HepG2 (cell line): ENCODE measurements around the gene ID3. TPM values are rescaled to one million over a fixed set of nuclear protein-coding genes. Genes with fewer than 3 reads are reported as not detected.

ENCODE experiments used
- ARNTL ChIP-seq: sonication (generic); formaldehyde crosslinking; IDR thresholded peaks from 2 replicates; pipeline ENCODE4 v1.4.0; 2020; ENCODE audit warnings: mild to moderate bottlenecking, missing genetic modification reagents
- ATF3 ChIP-seq: sonication (generic); formaldehyde crosslinking; IDR thresholded peaks from 2 replicates; pipeline ENCODE4 v1.4.0; 2020; ENCODE audit warnings: missing genetic modification reagents
- ATF7 ChIP-seq, 2 experiments: fragments of 450-650 bp in 1 of 2; sonication (generic) in 1 of 2; formaldehyde crosslinking in 1 of 2; IDR thresholded peaks; 2 replicates each; pipeline versions ENCODE4 v1.4.0 to v1.6.1; 2016 to 2020; ENCODE audit warnings: antibody characterized with exemption in 1 of 2, mild to moderate bottlenecking in 1 of 2, missing genetic modification reagents in 1 of 2
- BHLHE40 ChIP-seq: IDR thresholded peaks from 2 replicates; pipeline ENCODE4 v1.6.1; 2011; ENCODE audit warnings: low read length, improper control_type of control experiment
- BORCS8-MEF2B ChIP-seq: sonication (generic); formaldehyde crosslinking; IDR thresholded peaks from 2 replicates; pipeline ENCODE4 v1.8.0; 2022; ENCODE audit warnings: mild to moderate bottlenecking, missing genetic modification reagents
- CEBPG ChIP-seq: IDR thresholded peaks from 2 replicates; pipeline ENCODE4 v1.6.1; 2016
- E2F2 ChIP-seq: sonication (generic); formaldehyde crosslinking; IDR thresholded peaks from 2 replicates; pipeline ENCODE4 v1.4.0; 2020; ENCODE audit warnings: missing genetic modification reagents, borderline replicate concordance
- ETV5 ChIP-seq: IDR thresholded peaks from 2 replicates; pipeline ENCODE4 v1.6.1; 2018; ENCODE audit warnings: missing biosample characterization, missing genetic modification reagents, inconsistent platforms, borderline replicate concordance
- GLI4 ChIP-seq: sonication (generic); formaldehyde crosslinking; IDR thresholded peaks from 2 replicates; pipeline ENCODE4 v1.5.1; 2020; ENCODE audit warnings: missing genetic modification reagents, mild to moderate bottlenecking, moderate library complexity, borderline replicate concordance
- GTF2F1 ChIP-seq: fragments of 150-350 bp; IDR thresholded peaks from 2 replicates; pipeline ENCODE4 v1.6.1; 2014; ENCODE audit warnings: low read length
- GTF3A ChIP-seq: sonication (generic); formaldehyde crosslinking; conservative IDR thresholded peaks from 2 replicates; pipeline ENCODE4 v1.4.0; 2020; ENCODE audit warnings: mild to moderate bottlenecking, missing genetic modification reagents
- HMG20A ChIP-seq: IDR thresholded peaks from 2 replicates; pipeline ENCODE4 v1.6.1; 2016; ENCODE audit warnings: borderline replicate concordance
- KAT2B ChIP-seq: fragments of 150-350 bp; IDR thresholded peaks from 2 replicates; pipeline ENCODE4 v1.6.1; 2014; ENCODE audit warnings: low read depth, low read length, borderline replicate concordance
- PLSCR1 ChIP-seq: sonication (generic); formaldehyde crosslinking; IDR thresholded peaks from 2 replicates; pipeline ENCODE4 v1.5.0; 2020; ENCODE audit warnings: missing genetic modification reagents, mild to moderate bottlenecking, borderline replicate concordance
- PTBP1 ChIP-seq: fragments of 200-400 bp; formaldehyde crosslinking; IDR thresholded peaks from 2 replicates; pipeline ENCODE4 v1.6.1; 2018; ENCODE audit warnings: low read length, low read depth; ENCODE audit not compliant: poor library complexity, severe bottlenecking
- RAD21 ChIP-seq: fragments of 450-650 bp; formaldehyde crosslinking; IDR thresholded peaks from 2 replicates; pipeline ENCODE4 v1.5.0; 2020; ENCODE audit warnings: mild to moderate bottlenecking
- SNAPC5 ChIP-seq: sonication (generic); formaldehyde crosslinking; IDR thresholded peaks from 2 replicates; pipeline ENCODE4 v1.8.1; 2023; ENCODE audit warnings: mild to moderate bottlenecking, missing genetic modification reagents, borderline replicate concordance
- ZFP36L2 ChIP-seq: sonication (generic); formaldehyde crosslinking; IDR thresholded peaks from 2 replicates; pipeline ENCODE4 v1.4.0; 2020; ENCODE audit warnings: missing genetic modification reagents
- ZFP37 ChIP-seq: sonication (generic); formaldehyde crosslinking; IDR thresholded peaks from 2 replicates; pipeline ENCODE4 v1.4.0; 2020; ENCODE audit warnings: missing genetic modification reagents, borderline replicate concordance
- ZNF180 ChIP-seq: sonication (generic); formaldehyde crosslinking; IDR thresholded peaks from 2 replicates; pipeline ENCODE4 v1.4.0; 2020; ENCODE audit warnings: low read depth, missing genetic modification reagents, borderline replicate concordance
- ZNF260 ChIP-seq: sonication (generic); formaldehyde crosslinking; IDR thresholded peaks from 2 replicates; pipeline ENCODE4 v1.4.0; 2020; ENCODE audit warnings: missing genetic modification reagents, low read depth, mild to moderate bottlenecking, borderline replicate concordance
- ZNF296 ChIP-seq: sonication (generic); formaldehyde crosslinking; conservative IDR thresholded peaks from 2 replicates; pipeline ENCODE4 v1.5.0; 2020; ENCODE audit warnings: mild to moderate bottlenecking, missing genetic modification reagents
- ZNF317 ChIP-seq: sonication (generic); formaldehyde crosslinking; IDR thresholded peaks from 2 replicates; pipeline ENCODE4 v1.5.0; 2020; ENCODE audit warnings: mild to moderate bottlenecking, missing genetic modification reagents
- ZNF484 ChIP-seq: sonication (generic); formaldehyde crosslinking; IDR thresholded peaks from 2 replicates; pipeline ENCODE4 v1.5.1; 2020; ENCODE audit warnings: mild to moderate bottlenecking, low read depth, missing genetic modification reagents, borderline replicate concordance
- ZSCAN29 ChIP-seq: sonication (generic); formaldehyde crosslinking; conservative IDR thresholded peaks from 2 replicates; pipeline ENCODE4 v1.4.0; 2020; ENCODE audit warnings: mild to moderate bottlenecking, missing genetic modification reagents
- polyA plus RNA-seq, 8 experiments: library from polyadenylated mRNA; depleted of rRNA in 3 of 8; stranded (reverse) in 7 of 8; unstranded in 1 of 8; fragments of >200 nt; fragmentation: Illumina TruSeq in 4 of 8; extraction: Trizol in 4 of 8; gene quantifications; 2 replicates each; pipeline versions ENCODE4 v1.2.1 to v1.2.3, GENCODE V29; 2011 to 2016; ENCODE audit warnings: low read depth in 4 of 8, missing spikeins in 1 of 8, mixed read lengths in 1 of 8; ENCODE audit not compliant: insufficient read depth in 1 of 8
- total RNA-seq, 5 experiments: library from RNA; depleted of rRNA; stranded (reverse); fragments of >200 nt; fragmentation: Illumina TruSeq; extraction: Trizol; gene quantifications; 2 replicates each; pipeline ENCODE4 v1.2.3, GENCODE V29; 2016; ENCODE audit warnings: low read depth in 1 of 5
- TF ChIP-seq, protein P1 (sequence below): sonication (generic); formaldehyde crosslinking; IDR thresholded peaks from 2 replicates; pipeline ENCODE4 v1.4.0; 2020; ENCODE audit warnings: mild to moderate bottlenecking, missing genetic modification reagents
- TF ChIP-seq, protein P2 (sequence below): sonication (generic); formaldehyde crosslinking; IDR thresholded peaks from 2 replicates; pipeline ENCODE4 v1.4.0; 2020; ENCODE audit warnings: missing genetic modification reagents

Gene ID3
- total and polyA plus RNA-seq, 2 of the 13 experiments (the other 11 are each of a cell fraction or from before 2014, with no cell fraction given), result 64.8 to 115 TPM

DNA sequence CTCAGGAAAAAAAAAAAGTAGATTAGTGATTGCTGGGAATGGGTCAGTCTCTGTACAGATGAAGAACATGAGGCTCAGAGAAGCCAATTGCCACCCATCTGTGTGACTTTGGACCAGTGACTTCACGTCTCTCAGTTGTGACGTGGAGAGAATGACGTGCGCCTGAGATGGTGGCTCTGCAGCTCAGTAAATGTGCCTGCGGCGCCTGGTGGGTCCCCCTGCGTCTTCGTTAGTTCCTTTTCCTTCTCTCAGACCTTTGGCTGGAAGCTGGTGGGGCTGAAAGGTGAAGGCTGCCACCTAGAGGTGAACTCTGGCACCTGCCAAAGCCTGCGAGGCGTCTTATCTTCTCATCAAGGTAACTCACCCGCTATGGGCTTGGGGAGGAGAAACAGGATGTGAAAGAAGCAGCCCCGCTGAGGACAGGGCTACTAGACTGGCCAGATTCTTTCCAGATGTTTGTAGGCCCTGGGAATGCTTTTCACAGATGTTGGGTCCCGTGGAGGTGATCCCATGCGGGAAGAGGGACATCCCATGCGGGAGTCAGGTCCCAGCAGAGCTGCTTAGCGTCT, 19.5 kb downstream of the ID3 start (continued):
- TF ChIP-seq E2F2 (CRISPR knock-in tag), result no peak
- no peak for TF ChIP-seq ZNF317 (CRISPR knock-in tag)
- TF ChIP-seq, protein P1, sequence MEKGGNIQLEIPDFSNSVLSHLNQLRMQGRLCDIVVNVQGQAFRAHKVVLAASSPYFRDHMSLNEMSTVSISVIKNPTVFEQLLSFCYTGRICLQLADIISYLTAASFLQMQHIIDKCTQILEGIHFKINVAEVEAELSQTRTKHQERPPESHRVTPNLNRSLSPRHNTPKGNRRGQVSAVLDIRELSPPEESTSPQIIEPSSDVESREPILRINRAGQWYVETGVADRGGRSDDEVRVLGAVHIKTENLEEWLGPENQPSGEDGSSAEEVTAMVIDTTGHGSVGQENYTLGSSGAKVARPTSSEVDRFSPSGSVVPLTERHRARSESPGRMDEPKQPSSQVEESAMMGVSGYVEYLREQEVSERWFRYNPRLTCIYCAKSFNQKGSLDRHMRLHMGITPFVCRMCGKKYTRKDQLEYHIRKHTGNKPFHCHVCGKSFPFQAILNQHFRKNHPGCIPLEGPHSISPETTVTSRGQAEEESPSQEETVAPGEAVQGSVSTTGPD (CRISPR knock-in tag), result no peak
- no peak for TF ChIP-seq PLSCR1 (CRISPR knock-in tag)
- no peak for TF ChIP-seq KAT2B
- TF ChIP-seq GTF2F1, result no peak
- no peak for TF ChIP-seq ZNF484 (CRISPR knock-in tag)
- no peak for TF ChIP-seq GLI4 (CRISPR knock-in tag)
- TF ChIP-seq ARNTL (CRISPR knock-in tag), result no peak
- no peak; the same call in 1 of the 2 replicates for TF ChIP-seq HMG20A (CRISPR knock-in tag)
- no peak for TF ChIP-seq SNAPC5 (CRISPR knock-in tag)
- TF ChIP-seq CEBPG (CRISPR knock-in tag), result no peak
- TF ChIP-seq ZNF260, result no peak
- TF ChIP-seq ETV5, result peak; percentile 31; the same call in 1 of the 2 replicates
- TF ChIP-seq ZNF180, result no peak
- TF ChIP-seq RAD21 (CRISPR knock-in tag), result peak; percentile 94
- TF ChIP-seq BORCS8-MEF2B (CRISPR knock-in tag), result no peak
- TF ChIP-seq ATF7 (IDR thresholded peaks at IDR 0.05), result no peak
- no peak for TF ChIP-seq ATF7 (CRISPR knock-in tag; IDR thresholded peaks at IDR 0.05)
- TF ChIP-seq GTF3A (CRISPR knock-in tag), result no peak
- no peak for TF ChIP-seq ZNF296 (CRISPR knock-in tag)
- no peak for TF ChIP-seq ZFP37 (CRISPR knock-in tag)
- TF ChIP-seq, protein P2, sequence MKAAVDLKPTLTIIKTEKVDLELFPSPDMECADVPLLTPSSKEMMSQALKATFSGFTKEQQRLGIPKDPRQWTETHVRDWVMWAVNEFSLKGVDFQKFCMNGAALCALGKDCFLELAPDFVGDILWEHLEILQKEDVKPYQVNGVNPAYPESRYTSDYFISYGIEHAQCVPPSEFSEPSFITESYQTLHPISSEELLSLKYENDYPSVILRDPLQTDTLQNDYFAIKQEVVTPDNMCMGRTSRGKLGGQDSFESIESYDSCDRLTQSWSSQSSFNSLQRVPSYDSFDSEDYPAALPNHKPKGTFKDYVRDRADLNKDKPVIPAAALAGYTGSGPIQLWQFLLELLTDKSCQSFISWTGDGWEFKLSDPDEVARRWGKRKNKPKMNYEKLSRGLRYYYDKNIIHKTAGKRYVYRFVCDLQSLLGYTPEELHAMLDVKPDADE, result no peak
- TF ChIP-seq ZFP36L2, result no peak
- no peak for TF ChIP-seq PTBP1
- no peak for TF ChIP-seq ATF3 (CRISPR knock-in tag)
- TF ChIP-seq BHLHE40, result no peak
- TF ChIP-seq ZSCAN29, result no peak
